Suppressor macrophage treated with lipopolysaccharide for 4 hours (primary cell): ENCODE data around the gene PDXP.

ENCODE experiments used
- DNase-seq: peaks from one replicate; pipeline ENCODE4 v3.0.0-alpha.2; 2020

The PDXP gene

GRCh38 chr22:37704645-37705044 lies 46.1 kb downstream of the PDXP start:
- no peak for DNase-seq

DNA sequence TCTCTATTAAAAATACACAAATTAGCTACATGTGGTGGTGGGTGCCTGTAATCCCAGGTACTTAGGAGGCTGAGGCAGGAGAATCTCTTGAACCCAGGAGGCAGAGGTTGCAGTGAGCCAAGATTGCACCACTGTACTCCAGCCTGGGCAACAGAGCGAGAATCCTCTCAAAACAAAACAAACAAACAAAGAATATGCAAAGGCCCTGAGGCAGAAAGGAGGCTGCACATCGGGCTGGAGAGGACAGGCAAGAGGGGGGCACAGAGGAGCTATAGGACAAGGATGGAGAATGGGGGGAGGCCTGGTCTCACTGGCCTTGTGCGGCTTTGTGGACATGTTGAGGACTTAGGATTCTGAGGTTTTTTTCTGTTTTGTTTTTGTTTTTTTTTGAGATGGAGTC lies 46.7 kb downstream of the PDXP start:
- DNase-seq, result no peak

DNA sequence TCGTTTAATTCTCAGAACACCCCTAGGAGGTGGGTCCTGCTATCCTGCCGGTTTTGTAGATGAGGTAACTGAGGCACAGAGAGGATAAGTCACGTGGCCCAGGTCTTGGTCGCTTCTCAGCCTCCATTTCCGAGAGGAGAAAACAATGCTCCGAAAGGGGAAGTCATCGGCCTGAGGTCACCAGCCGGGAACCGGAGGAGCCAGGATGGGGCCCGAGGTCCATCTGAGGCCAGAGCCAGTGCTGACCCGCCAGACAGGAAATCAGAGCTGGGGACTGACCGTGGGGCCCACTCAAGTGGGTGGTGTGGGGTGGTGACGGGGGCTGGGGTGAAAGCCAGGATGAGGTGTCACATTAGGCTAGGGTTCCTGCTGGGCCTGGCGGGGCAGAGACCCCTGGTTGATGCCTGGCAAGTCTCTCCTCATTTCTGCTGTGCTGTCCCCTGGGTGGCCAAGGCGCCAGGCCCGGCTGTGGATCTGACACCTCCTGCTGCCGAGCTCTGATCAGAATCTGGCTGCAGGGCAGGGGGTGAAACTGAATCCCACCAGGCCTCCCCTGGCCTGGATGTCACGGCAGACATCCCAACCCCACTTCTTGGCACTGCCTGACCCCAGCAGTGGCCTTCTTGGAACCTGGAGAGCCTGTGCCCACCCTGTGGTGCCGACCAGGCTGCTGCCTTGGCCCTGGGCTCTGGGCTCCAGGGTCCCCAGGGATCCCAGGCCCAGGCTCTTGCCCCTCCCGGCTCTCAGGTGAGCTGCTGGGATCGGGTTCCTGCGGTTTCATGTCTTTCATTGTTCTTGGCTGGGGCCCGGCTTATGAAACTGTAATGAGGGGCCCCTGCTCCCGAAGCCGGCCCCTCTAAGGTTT lies 50.3 kb downstream of the PDXP start:
- DNase-seq, result peak; percentile 65

DNA sequence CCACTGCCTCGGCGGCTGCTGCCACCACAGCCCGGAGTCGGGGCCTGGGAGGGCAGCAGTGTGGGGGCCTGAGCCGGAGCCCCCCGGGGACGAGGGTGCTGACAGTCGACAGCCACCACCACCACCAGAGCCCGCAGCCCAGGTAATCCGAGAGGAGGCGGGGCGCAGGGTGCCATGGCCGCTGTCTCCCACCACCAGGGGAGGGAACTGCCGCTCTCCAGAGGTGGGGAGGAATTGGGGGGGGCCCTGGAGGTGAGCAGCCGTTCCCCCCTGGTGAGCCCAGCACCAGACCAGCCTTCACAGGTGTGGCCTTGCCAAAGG lies 50.9 kb downstream of the PDXP start:
- DNase-seq, result no peak

GRCh38 chr22:37710675-37711074 lies 52.2 kb downstream of the PDXP start:
- no peak for DNase-seq

DNA sequence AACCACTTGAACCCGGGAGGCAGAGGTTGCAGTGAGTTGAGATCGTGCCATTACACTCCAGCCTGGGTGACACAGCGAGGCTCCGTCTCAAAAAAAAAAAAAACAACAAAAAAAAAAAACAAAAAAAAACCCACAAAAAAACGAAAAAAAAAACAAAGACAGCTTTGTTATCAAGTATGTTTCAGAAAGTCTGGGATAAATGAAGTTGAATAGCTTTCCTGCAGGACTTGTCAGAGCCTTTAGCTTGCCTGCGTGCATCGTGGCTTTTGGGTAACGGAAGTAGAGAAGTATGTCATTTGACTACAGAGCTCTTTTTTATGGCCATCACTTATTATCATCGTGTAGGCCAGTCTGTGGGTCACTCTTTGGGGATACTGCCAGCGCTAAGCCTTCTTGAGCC lies 53.0 kb downstream of the PDXP start:
- no peak for DNase-seq

- DNase-seq, result no peak
Observed at GRCh38 chr22:37713761-37714160, 55.2 kb downstream of the PDXP start.

DNA sequence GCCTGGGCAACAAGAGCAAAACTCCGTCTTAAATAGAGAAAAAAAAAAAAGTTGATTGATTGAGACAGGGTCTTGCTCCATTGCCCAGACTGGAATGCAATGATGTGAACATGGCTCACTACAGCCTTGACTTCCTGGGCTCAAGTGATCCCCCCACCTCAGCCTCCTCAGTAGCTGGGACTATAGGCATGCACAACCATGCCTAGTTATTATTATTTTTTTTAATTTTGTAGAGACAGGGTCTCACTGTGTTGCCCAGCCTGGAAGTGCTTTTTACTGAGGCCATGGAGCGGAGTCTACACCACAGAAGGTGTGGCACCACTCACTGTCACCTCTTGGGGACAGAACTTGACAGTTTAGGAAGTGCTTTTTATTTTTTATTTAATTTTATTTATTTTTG lies 56.1 kb downstream of the PDXP start:
- DNase-seq, result no peak

DNA sequence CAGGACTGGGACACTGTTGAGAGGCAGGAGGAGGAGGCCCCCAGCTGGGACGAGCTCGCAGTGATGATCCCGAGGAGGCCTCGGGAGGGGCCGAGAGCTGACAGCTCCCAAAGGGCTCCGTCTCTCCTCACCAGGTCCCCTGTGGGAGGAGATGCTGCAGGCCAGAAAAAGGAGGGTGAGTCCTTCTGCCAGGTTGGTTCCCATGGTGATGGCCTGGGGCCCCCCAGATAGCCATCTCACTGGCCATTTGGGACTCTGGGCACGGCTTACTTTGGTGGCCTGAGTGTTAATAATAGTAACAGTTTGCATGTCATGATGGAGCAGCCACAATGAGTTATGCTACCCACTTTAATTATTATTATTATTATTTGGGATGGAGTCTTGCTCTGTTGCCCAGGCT lies 57.2 kb downstream of the PDXP start:
- no peak for DNase-seq
